DND-41 (cell line): ENCODE measurements around the gene SDCCAG8.

Experiments used
- ATAC-seq: fragments of 200-7000 bp; cut with Tn5 transposase; 3 replicates; pipeline ENCODE4 v1.9.1; 2021; ENCODE audit warnings: low read depth; ENCODE audit not compliant: insufficient read depth
- DNase-seq: peaks from one replicate; pipeline ENCODE4 v3.0.0-alpha.2; 2020
- H2AFZ ChIP-seq: 2 replicates; pipeline ENCODE4 v1.6.0; 2012; ENCODE audit warnings: low read depth, low read length
- H3K27ac ChIP-seq: 2 replicates; pipeline ENCODE4 v1.5.1; 2012; ENCODE audit warnings: low read length, inconsistent platforms
- H3K27me3 ChIP-seq: fragments of 200-600 bp; sonication (generic); 2 replicates; pipeline ENCODE4 v1.6.0; 2012; ENCODE audit warnings: low read length, mild to moderate bottlenecking, inconsistent platforms; ENCODE audit not compliant: insufficient read depth, poor library complexity
- H3K36me3 ChIP-seq: 2 replicates; pipeline ENCODE4 v1.5.1; 2012; ENCODE audit warnings: low read length, inconsistent platforms; ENCODE audit not compliant: insufficient read depth
- H3K4me1 ChIP-seq: 2 replicates; pipeline ENCODE4 v1.5.1; 2012; ENCODE audit warnings: mild to moderate bottlenecking, low read length; ENCODE audit not compliant: insufficient read depth
- H3K4me2 ChIP-seq: 2 replicates; pipeline ENCODE4 v1.6.0; 2012; ENCODE audit warnings: mild to moderate bottlenecking, moderate library complexity, low read length, inconsistent platforms; ENCODE audit not compliant: insufficient read depth
- H3K4me3 ChIP-seq, 2 experiments: fragments of 200-600 bp in 1 of 2; shearing (Covaris generic) in 1 of 2; 2 replicates each; pipeline ENCODE4 v1.5.1; 2012 to 2016; ENCODE audit warnings: inconsistent platforms in 2 of 2, low read length in 2 of 2, mild to moderate bottlenecking in 2 of 2, low read depth in 1 of 2, moderate library complexity in 1 of 2
- H3K79me2 ChIP-seq: 2 replicates; pipeline ENCODE4 v1.6.0; 2012; ENCODE audit warnings: low read length, inconsistent platforms; ENCODE audit not compliant: insufficient read depth
- H3K9ac ChIP-seq: 2 replicates; pipeline ENCODE4 v1.6.0; 2012; ENCODE audit warnings: low read depth, mild to moderate bottlenecking, inconsistent platforms, low read length, moderate library complexity
- H3K9me3 ChIP-seq: 2 replicates; pipeline ENCODE4 v1.5.1; 2012; ENCODE audit warnings: low read length, moderate library complexity, mild to moderate bottlenecking, inconsistent platforms; ENCODE audit not compliant: insufficient read depth, severe bottlenecking
- H4K20me1 ChIP-seq: 2 replicates; pipeline ENCODE4 v1.6.0; 2012; ENCODE audit warnings: low read length; ENCODE audit not compliant: insufficient read depth
- CTCF ChIP-seq: IDR thresholded peaks from 2 replicates; pipeline ENCODE4 v1.5.1; 2012; ENCODE audit warnings: borderline replicate concordance, low read length, moderate library complexity, mild to moderate bottlenecking; ENCODE audit not compliant: poor library complexity, severe bottlenecking; ENCODE audit errors: extremely low read depth
- EZH2 ChIP-seq: IDR thresholded peaks from 3 replicates; pipeline ENCODE4 v1.6.1; 2012; ENCODE audit warnings: borderline replicate concordance, low read depth, mild to moderate bottlenecking, moderate library complexity, low read length, inconsistent platforms; ENCODE audit not compliant: severe bottlenecking

The SDCCAG8 gene

DNA sequence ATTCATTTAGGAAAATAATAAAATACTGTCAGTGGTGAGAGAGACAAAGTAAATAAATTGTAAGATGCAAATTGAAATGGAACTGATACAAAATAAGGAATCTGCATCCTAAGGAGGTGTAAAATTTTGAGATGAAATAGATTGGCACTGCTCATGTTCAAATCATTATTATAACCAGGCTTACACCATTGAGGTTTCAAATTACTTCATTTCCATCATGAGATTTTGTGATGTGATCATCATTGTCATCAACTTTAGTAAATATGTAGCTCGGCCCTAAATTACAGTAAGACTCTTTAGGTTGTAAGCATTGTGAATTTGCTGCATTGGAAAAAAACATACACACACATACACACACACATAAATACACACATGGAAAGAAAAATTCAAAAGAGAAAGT, 123.4 kb downstream of the SDCCAG8 start:
- Histone ChIP-seq H3K27ac (no peak overlapping the region), H3K4me1 (no peaks in the 10 kb centered on the region), H3K79me2 (no peaks in the 10 kb centered on the region), H4K20me1 (no peaks in the 10 kb centered on the region), H3K9me3 (peaks cover 5% of the 10 kb centered on the region), H3K9ac (no peak overlapping the region), H3K4me2 (no peak overlapping the region), H3K27me3 (no peaks in the 10 kb centered on the region), H3K36me3 (peaks cover 4% of the 10 kb centered on the region; the same call in 1 of the 2 replicates), H2AFZ (no peak overlapping the region), H3K4me3 (no peak overlapping the region)
- TF ChIP-seq CTCF (no peak), EZH2 (no peak)
- ATAC-seq: no peak
- no peak for DNase-seq

DNA sequence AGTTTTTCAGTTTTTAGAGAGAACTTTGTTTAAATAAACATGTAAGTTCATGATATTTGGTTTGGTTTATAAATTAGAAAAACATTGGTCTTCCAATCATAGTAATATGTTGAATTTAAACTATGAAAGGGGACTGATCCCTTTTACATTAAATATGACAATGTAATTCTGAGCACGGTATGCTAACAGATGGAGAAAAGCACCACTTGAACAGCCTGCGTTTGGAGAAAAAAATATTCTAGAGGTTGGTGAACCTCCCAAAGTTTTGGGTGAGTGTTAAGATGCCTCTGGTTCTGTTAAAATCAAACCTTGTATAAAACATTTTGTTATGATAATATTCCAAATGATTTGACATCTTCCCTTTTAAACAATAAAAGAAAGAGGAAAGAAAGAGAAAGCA, 123.9 kb downstream of the SDCCAG8 start:
- Histone ChIP-seq H2AFZ (no peak overlapping the region), H3K4me2 (no peak overlapping the region), H3K36me3 (peaks cover 4% of the 10 kb centered on the region; the same call in 1 of the 2 replicates), H3K27ac (no peak overlapping the region), H3K9me3 (peaks cover under 1% of the 10 kb centered on the region), H3K27me3 (no peaks in the 10 kb centered on the region), H3K9ac (no peak overlapping the region), H3K4me1 (no peaks in the 10 kb centered on the region), H3K4me3 (no peak overlapping the region), H3K79me2 (no peaks in the 10 kb centered on the region), H4K20me1 (no peaks in the 10 kb centered on the region)
- no peak for ATAC-seq
- TF ChIP-seq CTCF (no peak), EZH2 (no peak)
- DNase-seq: no peak

GRCh38 chr1:243388276-243388675, 132.4 kb downstream of the SDCCAG8 start:
- Histone ChIP-seq H3K4me1 (no peaks in the 10 kb centered on the region), H3K9me3 (no peaks in the 10 kb centered on the region), H3K36me3 (no peaks in the 10 kb centered on the region), H3K4me2 (no peak overlapping the region), H3K27me3 (no peaks in the 10 kb centered on the region), H3K9ac (no peak overlapping the region), H3K79me2 (no peaks in the 10 kb centered on the region), H4K20me1 (no peaks in the 10 kb centered on the region), H3K4me3 (no peak overlapping the region), H3K27ac (no peak overlapping the region), H2AFZ (no peak overlapping the region)
- TF ChIP-seq EZH2 (no peak), CTCF (no peak)
- no peak for ATAC-seq
- no peak for DNase-seq
